ENCODE measurements around the gene OR51B4. TPM values are rescaled to one million over a fixed set of nuclear protein-coding genes. Genes with fewer than 3 reads are reported as not detected.

The OR51B4 gene
- polyA plus RNA-seq, 1 donor from 2014 or later: not detected

GRCh38 chr11:5300251-5300650, 1.5 kb downstream of the OR51B4 start:
- TF ChIP-seq EP300 (conservative IDR thresholded peaks at IDR 0.05; ENCODE audit: poor library complexity, severe bottlenecking): no peak
- Histone ChIP-seq H3K4me3 (ENCODE audit: low read length) (no peak overlapping the region), H3K4me2 (ENCODE audit: low read length) (no peak overlapping the region), H2AFZ (ENCODE audit: low read depth, low read length) (no peak overlapping the region), H3K27ac (ENCODE audit: low read length) (no peak overlapping the region), H3K9me3 (ENCODE audit: low read length) (no peaks in the 10 kb centered on the region), H3F3A (ENCODE audit: insufficient read depth, low read length, poor library complexity, severe bottlenecking) (no peaks in the 10 kb centered on the region), H3K79me2 (replicated peaks; ENCODE audit: insufficient read depth, low read length) (no peaks in the 10 kb centered on the region), H3K27me3 (ENCODE audit: insufficient read depth, low read depth, low read length) (no peaks in the 10 kb centered on the region), H3K9me2 (ENCODE audit: insufficient read depth, low read length) (no peaks in the 10 kb centered on the region), H3K9ac (ENCODE audit: low read length) (no peak overlapping the region), H3K36me3 (ENCODE audit: insufficient read depth, low read length) (no peaks in the 10 kb centered on the region), H4K20me1 (ENCODE audit: insufficient read depth) (no peaks in the 10 kb centered on the region)

- H3F3A ChIP-seq (ENCODE audit: insufficient read depth, low read length, poor library complexity, severe bottlenecking): no peaks in the 10 kb centered on the region
- H3K4me3 ChIP-seq (ENCODE audit: low read length): no peak overlapping the region
- no peaks in the 10 kb centered on the region for H3K27me3 ChIP-seq (ENCODE audit: insufficient read depth, low read depth, low read length)
- H3K9me3 ChIP-seq (ENCODE audit: low read length): no peaks in the 10 kb centered on the region
- no peaks in the 10 kb centered on the region for H4K20me1 ChIP-seq (ENCODE audit: insufficient read depth)
- H3K9me2 ChIP-seq (ENCODE audit: insufficient read depth, low read length): no peaks in the 10 kb centered on the region
- no peak overlapping the region for H2AFZ ChIP-seq (ENCODE audit: low read depth, low read length)
- H3K9ac ChIP-seq (ENCODE audit: low read length): no peak overlapping the region
- no peaks in the 10 kb centered on the region for H3K79me2 ChIP-seq (replicated peaks; ENCODE audit: insufficient read depth, low read length)
- no peak overlapping the region for H3K27ac ChIP-seq (ENCODE audit: low read length)
- H3K4me2 ChIP-seq (ENCODE audit: low read length): no peak overlapping the region
- H3K36me3 ChIP-seq (ENCODE audit: insufficient read depth, low read length): no peaks in the 10 kb centered on the region
- no peak for TF ChIP-seq EP300 (conservative IDR thresholded peaks at IDR 0.05; ENCODE audit: poor library complexity, severe bottlenecking)
- no peak for TF ChIP-seq EZH2 (IDR thresholded peaks at IDR 0.05; ENCODE audit: borderline replicate concordance, insufficient read depth, low read length, poor library complexity, severe bottlenecking)
- no peak for TF ChIP-seq POLR2AphosphoS5 (IDR thresholded peaks at IDR 0.05)
- TF ChIP-seq, protein P1, sequence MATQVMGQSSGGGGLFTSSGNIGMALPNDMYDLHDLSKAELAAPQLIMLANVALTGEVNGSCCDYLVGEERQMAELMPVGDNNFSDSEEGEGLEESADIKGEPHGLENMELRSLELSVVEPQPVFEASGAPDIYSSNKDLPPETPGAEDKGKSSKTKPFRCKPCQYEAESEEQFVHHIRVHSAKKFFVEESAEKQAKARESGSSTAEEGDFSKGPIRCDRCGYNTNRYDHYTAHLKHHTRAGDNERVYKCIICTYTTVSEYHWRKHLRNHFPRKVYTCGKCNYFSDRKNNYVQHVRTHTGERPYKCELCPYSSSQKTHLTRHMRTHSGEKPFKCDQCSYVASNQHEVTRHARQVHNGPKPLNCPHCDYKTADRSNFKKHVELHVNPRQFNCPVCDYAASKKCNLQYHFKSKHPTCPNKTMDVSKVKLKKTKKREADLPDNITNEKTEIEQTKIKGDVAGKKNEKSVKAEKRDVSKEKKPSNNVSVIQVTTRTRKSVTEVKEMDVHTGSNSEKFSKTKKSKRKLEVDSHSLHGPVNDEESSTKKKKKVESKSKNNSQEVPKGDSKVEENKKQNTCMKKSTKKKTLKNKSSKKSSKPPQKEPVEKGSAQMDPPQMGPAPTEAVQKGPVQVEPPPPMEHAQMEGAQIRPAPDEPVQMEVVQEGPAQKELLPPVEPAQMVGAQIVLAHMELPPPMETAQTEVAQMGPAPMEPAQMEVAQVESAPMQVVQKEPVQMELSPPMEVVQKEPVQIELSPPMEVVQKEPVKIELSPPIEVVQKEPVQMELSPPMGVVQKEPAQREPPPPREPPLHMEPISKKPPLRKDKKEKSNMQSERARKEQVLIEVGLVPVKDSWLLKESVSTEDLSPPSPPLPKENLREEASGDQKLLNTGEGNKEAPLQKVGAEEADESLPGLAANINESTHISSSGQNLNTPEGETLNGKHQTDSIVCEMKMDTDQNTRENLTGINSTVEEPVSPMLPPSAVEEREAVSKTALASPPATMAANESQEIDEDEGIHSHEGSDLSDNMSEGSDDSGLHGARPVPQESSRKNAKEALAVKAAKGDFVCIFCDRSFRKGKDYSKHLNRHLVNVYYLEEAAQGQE (IDR thresholded peaks at IDR 0.05; ENCODE audit: borderline replicate concordance): no peak
- TF ChIP-seq SMC3 (conservative IDR thresholded peaks at IDR 0.05; ENCODE audit: poor library complexity): no peak
- no peak for TF ChIP-seq MXI1 (conservative IDR thresholded peaks at IDR 0.05; ENCODE audit: poor library complexity, severe bottlenecking)
- TF ChIP-seq CTCF (IDR thresholded peaks at IDR 0.05; ENCODE audit: poor library complexity, severe bottlenecking): no peak
- no peak for TF ChIP-seq RAD21 (conservative IDR thresholded peaks at IDR 0.05)
- no peak for TF ChIP-seq TAF1 (IDR thresholded peaks at IDR 0.05; ENCODE audit: low read depth)
These were observed 3.3 kb downstream of the OR51B4 start for GRCh38 chr11:5298451-5298850.
